Measurements from ENCODE around the gene CEACAM4.

DNA sequence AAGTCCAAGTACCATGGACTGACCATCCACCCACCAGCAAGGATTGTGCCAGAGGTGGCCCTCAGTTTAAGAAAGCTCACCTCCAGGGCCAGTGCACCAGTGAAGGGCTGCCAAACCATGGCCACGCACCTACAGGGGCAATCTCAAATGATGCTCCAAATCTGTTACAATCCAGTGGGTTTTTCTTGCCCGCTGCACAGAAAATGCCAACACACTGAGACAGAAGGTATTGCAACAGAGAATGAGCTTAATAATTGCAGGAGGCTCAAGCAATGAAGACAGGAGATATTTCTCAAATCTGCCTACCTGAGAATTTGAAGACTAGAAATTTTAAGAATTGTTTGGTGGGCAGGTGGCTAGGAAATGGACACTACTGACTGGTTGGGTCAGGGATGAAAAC lies 39.2 kb upstream of the CEACAM4 start:
- TF ChIP-seq, protein P1, sequence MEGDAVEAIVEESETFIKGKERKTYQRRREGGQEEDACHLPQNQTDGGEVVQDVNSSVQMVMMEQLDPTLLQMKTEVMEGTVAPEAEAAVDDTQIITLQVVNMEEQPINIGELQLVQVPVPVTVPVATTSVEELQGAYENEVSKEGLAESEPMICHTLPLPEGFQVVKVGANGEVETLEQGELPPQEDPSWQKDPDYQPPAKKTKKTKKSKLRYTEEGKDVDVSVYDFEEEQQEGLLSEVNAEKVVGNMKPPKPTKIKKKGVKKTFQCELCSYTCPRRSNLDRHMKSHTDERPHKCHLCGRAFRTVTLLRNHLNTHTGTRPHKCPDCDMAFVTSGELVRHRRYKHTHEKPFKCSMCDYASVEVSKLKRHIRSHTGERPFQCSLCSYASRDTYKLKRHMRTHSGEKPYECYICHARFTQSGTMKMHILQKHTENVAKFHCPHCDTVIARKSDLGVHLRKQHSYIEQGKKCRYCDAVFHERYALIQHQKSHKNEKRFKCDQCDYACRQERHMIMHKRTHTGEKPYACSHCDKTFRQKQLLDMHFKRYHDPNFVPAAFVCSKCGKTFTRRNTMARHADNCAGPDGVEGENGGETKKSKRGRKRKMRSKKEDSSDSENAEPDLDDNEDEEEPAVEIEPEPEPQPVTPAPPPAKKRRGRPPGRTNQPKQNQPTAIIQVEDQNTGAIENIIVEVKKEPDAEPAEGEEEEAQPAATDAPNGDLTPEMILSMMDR (IDR thresholded peaks at IDR 0.05), result no peak
- no peak for TF ChIP-seq ZFX (IDR thresholded peaks at IDR 0.05; ENCODE audit: borderline replicate concordance)
